ENCODE data around the gene FOCAD. TPM values are rescaled to one million over a fixed set of nuclear protein-coding genes. Genes with fewer than 3 reads are reported as not detected.
A peak's percentile ranks its signal among the peaks of the same experiment; 100 is the strongest.

FOCAD gene
- total RNA-seq, 1 experiment from 2014 or later, result 35.1 TPM

GRCh38 chr9:20754556-20754955, 70.5 kb downstream of the FOCAD start:
- CTCF ChIA-PET, result no interaction called here
- no TSS peak for BruUV-seq (replicated peaks)
- no peak for ATAC-seq

GRCh38 chr9:20760246-20760891, 76.3 kb downstream of the FOCAD start:
- Histone ChIP-seq H3K4me2 (ENCODE audit: low read length) (no peak overlapping the region), H3K9ac (ENCODE audit: low read length) (no peak overlapping the region), H3K27ac (ENCODE audit: low read length) (no peak overlapping the region), H3K4me1 (ENCODE audit: insufficient read depth, low read length) (peaks cover 9% of the 10 kb centered on the region), H3K9me2 (replicated peaks; ENCODE audit: low read length) (no peaks in the 10 kb centered on the region), H3K4me3 (ENCODE audit: low read length) (no peak overlapping the region), H3F3A (ENCODE audit: low read length, unreplicated experiment) (no peaks in the 10 kb centered on the region), H3K79me2 (ENCODE audit: low read length) (no peaks in the 10 kb centered on the region), H3K27me3 (ENCODE audit: low read length) (no peaks in the 10 kb centered on the region), H3K36me3 (ENCODE audit: low read depth, low read length) (peaks cover 6% of the 10 kb centered on the region; the same call in 1 of the 2 replicates), H2AFZ (ENCODE audit: low read length) (no peak overlapping the region), H4K20me1 (ENCODE audit: low read length) (no peaks in the 10 kb centered on the region), H3K9me3 (ENCODE audit: low read length) (no peaks in the 10 kb centered on the region)
- ChIA-PET POLR2A (ENCODE audit: unreplicated experiment) (no interaction called here), CTCF (no interaction called here)
- no TSS peak for BruUV-seq (replicated peaks)
- intact Hi-C loops (cut with micrococcal nuclease), result no loop called here
- no peak for DNase-seq
- no peak for ATAC-seq
- TF ChIP-seq EZH2phosphoT487 (IDR thresholded peaks at IDR 0.05; ENCODE audit: borderline replicate concordance, low read length) (no peak), CTCF (conservative IDR thresholded peaks at IDR 0.05; ENCODE audit: low read depth, low read length) (no peak), EZH2 (IDR thresholded peaks at IDR 0.05; ENCODE audit: low read length, unreplicated experiment) (no peak)

More at GRCh38 chr9:20754556-20754955, 70.5 kb downstream of the FOCAD start:
- intact Hi-C loops (cut with micrococcal nuclease), result no loop called here
- Histone ChIP-seq H3K79me2 (ENCODE audit: low read length) (no peaks in the 10 kb centered on the region), H3K9me2 (replicated peaks; ENCODE audit: low read length) (no peaks in the 10 kb centered on the region), H3K4me3 (ENCODE audit: low read length) (no peak overlapping the region), H3K27ac (ENCODE audit: low read length) (0 out of 2 replicates have a peak overlapping the region, but pooled peaks have one; percentile 26), H3K4me1 (ENCODE audit: insufficient read depth, low read length) (peaks cover 25% of the 10 kb centered on the region), H2AFZ (ENCODE audit: low read length) (no peak overlapping the region), H3K27me3 (ENCODE audit: low read length) (no peaks in the 10 kb centered on the region), H3K9me3 (ENCODE audit: low read length) (no peaks in the 10 kb centered on the region), H3K4me2 (ENCODE audit: low read length) (peak overlapping the region; percentile 64; the same call in 1 of the 2 replicates), H3K36me3 (ENCODE audit: low read depth, low read length) (no peaks in the 10 kb centered on the region), H4K20me1 (ENCODE audit: low read length) (no peaks in the 10 kb centered on the region), H3F3A (ENCODE audit: low read length, unreplicated experiment) (no peaks in the 10 kb centered on the region), H3K9ac (ENCODE audit: low read length) (no peak overlapping the region)
- peak; percentile 28 for DNase-seq
- POLR2A ChIA-PET (ENCODE audit: unreplicated experiment), result no interaction called here
- TF ChIP-seq CTCF (conservative IDR thresholded peaks at IDR 0.05; ENCODE audit: low read depth, low read length) (no peak), EZH2 (IDR thresholded peaks at IDR 0.05; ENCODE audit: low read length, unreplicated experiment) (no peak), EZH2phosphoT487 (IDR thresholded peaks at IDR 0.05; ENCODE audit: borderline replicate concordance, low read length) (no peak)

- Histone ChIP-seq H3K36me3 (ENCODE audit: low read depth, low read length) (peaks cover 11% of the 10 kb centered on the region), H3K9me2 (replicated peaks; ENCODE audit: low read length) (no peaks in the 10 kb centered on the region), H3F3A (ENCODE audit: low read length, unreplicated experiment) (no peaks in the 10 kb centered on the region), H3K27ac (ENCODE audit: low read length) (no peak overlapping the region), H3K27me3 (ENCODE audit: low read length) (no peaks in the 10 kb centered on the region), H2AFZ (ENCODE audit: low read length) (no peak overlapping the region), H3K4me1 (ENCODE audit: insufficient read depth, low read length) (no peaks in the 10 kb centered on the region), H3K4me3 (ENCODE audit: low read length) (no peak overlapping the region), H4K20me1 (ENCODE audit: low read length) (no peaks in the 10 kb centered on the region), H3K9ac (ENCODE audit: low read length) (no peak overlapping the region), H3K4me2 (ENCODE audit: low read length) (no peak overlapping the region), H3K9me3 (ENCODE audit: low read length) (no peaks in the 10 kb centered on the region), H3K79me2 (ENCODE audit: low read length) (no peaks in the 10 kb centered on the region)
- intact Hi-C loops (cut with micrococcal nuclease), result no loop called here
- DNase-seq, result no peak
- TF ChIP-seq CTCF (conservative IDR thresholded peaks at IDR 0.05; ENCODE audit: low read depth, low read length) (no peak), EZH2phosphoT487 (IDR thresholded peaks at IDR 0.05; ENCODE audit: borderline replicate concordance, low read length) (no peak), EZH2 (IDR thresholded peaks at IDR 0.05; ENCODE audit: low read length, unreplicated experiment) (no peak)
- POLR2A ChIA-PET (ENCODE audit: unreplicated experiment), result no interaction called here
- no peak for ATAC-seq
- CTCF ChIA-PET, result no interaction called here
- no TSS peak for BruUV-seq (replicated peaks)
Observed at GRCh38 chr9:20770947-20771346, 86.9 kb downstream of the FOCAD start.

Measured in PC-3 (cell line).